Natural killer cell (primary cell): ENCODE results near the gene BRCA2. TPM values are rescaled to one million over a fixed set of nuclear protein-coding genes. Genes with fewer than 3 reads are reported as not detected.

Experiments used
- ATAC-seq, 3 donors: fragments of 150-1000 bp in 2 of 3; fragments of 200-7000 bp in 1 of 3; cut with Tn5 transposase; 1 replicate in 1 of 3; 2 replicates in 2 of 3; pipeline ENCODE4 v1.10.0; 2021; ENCODE audit warnings: mild to moderate bottlenecking in 2 of 3, moderate library complexity in 2 of 3
- DNase-seq, 2 donors: peaks; one replicate each; pipeline versions ENCODE4 v3.0.0 to v3.0.0-alpha.2; 2013 to 2021; ENCODE audit warnings: mixed read lengths in 1 of 2
- H3K27ac ChIP-seq: one replicate; pipeline ENCODE4 v1.5.1; 2013; ENCODE audit warnings: mild to moderate bottlenecking, low read length
- H3K27me3 ChIP-seq: one replicate; pipeline ENCODE4 v1.6.1; 2013; ENCODE audit warnings: low read length; ENCODE audit not compliant: control insufficient read depth, insufficient read depth
- H3K36me3 ChIP-seq: one replicate; pipeline ENCODE4 v1.6.1; 2013; ENCODE audit warnings: low read length; ENCODE audit not compliant: control insufficient read depth, insufficient read depth
- H3K4me1 ChIP-seq: one replicate; pipeline ENCODE4 v1.6.1; 2013; ENCODE audit warnings: low read length; ENCODE audit not compliant: control insufficient read depth, insufficient read depth
- H3K4me3 ChIP-seq: one replicate; pipeline ENCODE4 v1.5.1; 2013; ENCODE audit warnings: low read length
- H3K9me3 ChIP-seq: one replicate; pipeline ENCODE4 v1.6.1; 2013; ENCODE audit warnings: low read length; ENCODE audit not compliant: control insufficient read depth, insufficient read depth
- H3K27ac Mint-ChIP-seq, 2 donors: one replicate each; pipeline ENCODE4 v1.8.0; 2022; ENCODE audit warnings: mild to moderate bottlenecking in 2 of 2, mixed read lengths in 2 of 2, moderate library complexity in 1 of 2
- H3K27me3 Mint-ChIP-seq, 2 donors: one replicate each; pipeline ENCODE4 v1.8.0; 2022; ENCODE audit warnings: low read depth in 2 of 2, mixed read lengths in 2 of 2
- H3K36me3 Mint-ChIP-seq: one replicate; pipeline ENCODE4 v1.8.0; 2022; ENCODE audit warnings: mixed read lengths
- H3K4me1 Mint-ChIP-seq, 2 donors: one replicate each; pipeline ENCODE4 v1.8.0; 2022; ENCODE audit warnings: mixed read lengths in 2 of 2
- H3K4me3 Mint-ChIP-seq: one replicate; pipeline ENCODE4 v1.8.0; 2022; ENCODE audit warnings: mild to moderate bottlenecking, moderate library complexity, mixed read lengths
- H3K9me3 Mint-ChIP-seq, 2 donors: one replicate each; pipeline ENCODE4 v1.8.0; 2022; ENCODE audit warnings: mixed read lengths in 2 of 2
- CTCF ChIP-seq: fragments of 200-600 bp; IDR thresholded peaks from one replicate; pipeline ENCODE4 v1.8.0; 2022; ENCODE audit warnings: antibody characterized with exemption
- WGBS: methylation state at CpG from one replicate; pipeline ENCODE4 v1.1.7; 2013; ENCODE audit warnings: missing lambda C conversion rate; ENCODE audit not compliant: insufficient coverage; 5-methylcytosine and 5-hydroxymethylcytosine counted together
- intact Hi-C: fragments of 100-400 bp; cut with micrococcal nuclease; formaldehyde crosslinking; loops from one replicate; pipeline ENCODE4 v1.14.2; 2022
- total RNA-seq, 4 donors: library from RNA; stranded (reverse); fragments of 120-200 nt in 1 of 4; gene quantifications; one replicate each; pipeline versions ENCODE4 v1.2.3 to v1.2.4, GENCODE V29; 2013 to 2022

The BRCA2 gene
- total RNA-seq, 3 donors from 2014 or later (not counting 1 experiment from before 2014, with no cell fraction given) = 3.6 to 4.3 (median 3.6) TPM

GRCh38 chr13:32299893-32300292, 15.4 kb upstream of the BRCA2 start:
- Histone ChIP-seq H3K27me3 (peaks cover 7% of the 10 kb centered on the region), H3K9me3 (no peaks in the 10 kb centered on the region), H3K4me3 (no peak overlapping the region), H3K4me1 (no peaks in the 10 kb centered on the region), H3K27ac (no peak overlapping the region), H3K36me3 (no peaks in the 10 kb centered on the region)
- intact Hi-C loops = no loop called here
- Mint-ChIP-seq H3K4me3 (no peak overlapping the region), H3K9me3 (no peaks in the 10 kb centered on the region), H3K27me3 (peaks cover 0 to 3% of the 10 kb centered on the region in 2 donors), H3K36me3 (peaks cover 7% of the 10 kb centered on the region), H3K4me1 (no peaks in the 10 kb centered on the region), H3K27ac (no peak overlapping the region)
- no peak for ATAC-seq
- WGBS = 62% methylated on average over 2 of the region's 4 CpGs
- DNase-seq = no peak
- TF ChIP-seq CTCF = no peak

GRCh38 chr13:32300406-32300805, 14.9 kb upstream of the BRCA2 start:
- Histone ChIP-seq H3K27ac (no peak overlapping the region), H3K9me3 (no peaks in the 10 kb centered on the region), H3K4me1 (no peaks in the 10 kb centered on the region), H3K4me3 (no peak overlapping the region), H3K36me3 (no peaks in the 10 kb centered on the region), H3K27me3 (peaks cover 7% of the 10 kb centered on the region)
- ATAC-seq = no peak
- Mint-ChIP-seq H3K36me3 (peaks cover 7% of the 10 kb centered on the region), H3K27ac (no peak overlapping the region), H3K4me3 (no peak overlapping the region), H3K4me1 (no peaks in the 10 kb centered on the region), H3K27me3 (peaks cover 0 to 3% of the 10 kb centered on the region in 2 donors), H3K9me3 (no peaks in the 10 kb centered on the region)
- 26% methylated on average over 8 of the region's 8 CpGs for WGBS
- no peak for TF ChIP-seq CTCF
- intact Hi-C loops = no loop called here
- DNase-seq = no peak

GRCh38 chr13:32300920-32301319, 14.4 kb upstream of the BRCA2 start:
- no peak overlapping the region for H3K27ac Mint-ChIP-seq
- TF ChIP-seq CTCF = no peak
- Histone ChIP-seq H3K4me1 (no peaks in the 10 kb centered on the region), H3K27ac (no peak overlapping the region), H3K4me3 (no peak overlapping the region), H3K9me3 (no peaks in the 10 kb centered on the region), H3K27me3 (peaks cover 7% of the 10 kb centered on the region), H3K36me3 (no peaks in the 10 kb centered on the region)
- ATAC-seq (no peak), DNase-seq (no peak)
- no peaks in the 10 kb centered on the region for H3K4me1 Mint-ChIP-seq
- intact Hi-C loops = no loop called here
- WGBS = no CpG with 5 or more reads among the region's 1 CpG
- H3K27me3 Mint-ChIP-seq = peaks cover 2 to 3% of the 10 kb centered on the region in 2 donors
- no peaks in the 10 kb centered on the region for H3K9me3 Mint-ChIP-seq
- no peak overlapping the region for H3K4me3 Mint-ChIP-seq
- peaks cover 2% of the 10 kb centered on the region for H3K36me3 Mint-ChIP-seq

GRCh38 chr13:32302461-32302860, 12.8 kb upstream of the BRCA2 start:
- no peak for TF ChIP-seq CTCF
- 74% methylated on average over 2 of the region's 2 CpGs for WGBS
- H3K27ac Mint-ChIP-seq = no peak overlapping the region

More at GRCh38 chr13:32302461-32302860, 12.8 kb upstream of the BRCA2 start:
- Histone ChIP-seq H3K4me3 (no peak overlapping the region), H3K27me3 (peaks cover 7% of the 10 kb centered on the region), H3K4me1 (no peaks in the 10 kb centered on the region), H3K36me3 (no peaks in the 10 kb centered on the region), H3K9me3 (no peaks in the 10 kb centered on the region), H3K27ac (no peak overlapping the region)
- no peaks in the 10 kb centered on the region for H3K9me3 Mint-ChIP-seq
- peaks cover 3 to 8% of the 10 kb centered on the region in 2 donors for H3K27me3 Mint-ChIP-seq
- no peak overlapping the region for H3K4me3 Mint-ChIP-seq
- intact Hi-C loops = no loop called here
- DNase-seq (no peak), ATAC-seq (no peak)
- no peaks in the 10 kb centered on the region for H3K36me3 Mint-ChIP-seq
- H3K4me1 Mint-ChIP-seq = no peaks in the 10 kb centered on the region
